ENCODE results near the gene EHF. TPM values are rescaled to one million over a fixed set of nuclear protein-coding genes. Genes with fewer than 3 reads are reported as not detected.
A peak's percentile ranks its signal among the peaks of the same experiment; 100 is the strongest.

Gene EHF
- total RNA-seq, 2 experiments from 2014 or later, result not detected

DNA sequence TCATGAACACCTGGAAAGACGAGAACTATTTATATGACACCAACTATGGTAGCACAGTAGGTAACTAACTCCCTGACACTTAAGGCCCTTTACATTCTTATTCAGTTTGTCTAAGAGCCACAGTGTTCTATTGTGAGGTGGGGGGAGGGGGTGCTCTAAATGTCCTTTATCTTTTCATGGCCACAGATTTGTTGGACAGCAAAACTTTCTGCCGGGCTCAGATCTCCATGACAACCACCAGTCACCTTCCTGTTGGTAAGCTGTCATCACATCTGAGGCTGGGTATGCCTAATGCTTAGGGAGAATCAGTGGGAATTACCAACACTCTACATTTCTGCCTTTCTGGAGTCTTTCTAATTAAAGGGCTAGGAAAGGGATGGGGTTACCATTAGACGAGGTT, 30.7 kb downstream of the EHF start:
- H3K27ac Mint-ChIP-seq, result no peak overlapping the region
- no peaks in the 10 kb centered on the region for H3K36me3 Mint-ChIP-seq (ENCODE audit: low read depth)
- no peak for DNase-seq
- CTCF ChIA-PET, result interaction anchor here (1.2 to 1.7 kb wide), 2 partner anchors 66 to 81 kb away, joined by 4 read pairs; no protein-coding TSS in a partner anchor
- H3K27me3 Mint-ChIP-seq (ENCODE audit: low read depth), result peaks cover 26% of the 10 kb centered on the region
- no peaks in the 10 kb centered on the region for H3K9me3 Mint-ChIP-seq
- intact Hi-C loops (cut with micrococcal nuclease), result loop anchor here (2.0 to 10.0 kb wide), 13 partner anchors 39 to 1829 kb away; partner anchors contain the start of genes CAT and ELF5
- peaks cover 43% of the 10 kb centered on the region for H3K4me1 Mint-ChIP-seq (ENCODE audit: low read depth)
- H3K4me3 Mint-ChIP-seq, result no peak overlapping the region

DNA sequence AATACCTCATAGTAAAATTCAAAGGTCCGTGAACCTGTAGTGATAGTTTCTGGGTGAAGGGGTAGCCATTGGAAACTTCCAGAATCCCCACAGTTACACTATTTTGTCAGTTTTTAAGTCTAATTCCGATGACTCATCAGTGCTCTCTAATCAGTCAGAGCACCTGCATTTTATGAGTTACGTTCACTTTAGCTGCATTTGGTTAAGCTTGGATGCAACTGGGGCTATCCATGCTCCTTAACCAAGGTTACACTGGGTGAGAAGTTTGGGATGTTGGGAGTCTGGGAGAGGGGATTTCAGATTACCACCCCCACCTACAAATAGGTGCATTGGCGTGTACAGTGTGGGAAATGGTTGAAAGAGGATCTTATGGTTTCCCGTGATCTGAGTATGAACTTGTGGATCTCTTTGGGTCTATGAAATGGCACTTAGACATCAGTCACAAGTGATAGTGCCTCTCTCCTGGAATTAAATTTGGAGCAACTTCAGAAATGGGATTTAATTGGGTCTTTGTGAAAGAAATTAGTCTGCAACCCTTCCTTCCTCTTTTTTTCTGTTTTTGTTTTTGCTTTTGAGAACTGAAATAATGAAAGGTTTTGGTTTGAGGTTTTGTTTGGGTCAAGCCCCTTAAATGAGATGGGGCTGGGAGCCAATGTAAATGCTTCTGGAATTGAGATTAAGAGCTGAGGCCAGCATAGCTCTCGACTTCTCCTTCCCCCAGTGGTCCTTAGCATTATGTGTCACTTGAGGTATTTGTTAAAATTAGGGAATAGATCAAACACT, 31.5 kb downstream of the EHF start:
- Mint-ChIP-seq H3K4me3 (no peak overlapping the region), H3K4me1 (ENCODE audit: low read depth) (peaks cover 43% of the 10 kb centered on the region), H3K27me3 (ENCODE audit: low read depth) (peaks cover 28% of the 10 kb centered on the region), H3K27ac (no peak overlapping the region), H3K9me3 (no peaks in the 10 kb centered on the region), H3K36me3 (ENCODE audit: low read depth) (no peaks in the 10 kb centered on the region)
- intact Hi-C loops (cut with micrococcal nuclease), result loop anchor here (5.0 to 10.0 kb wide), 9 partner anchors 40 to 1830 kb away; partner anchors contain the start of gene ELF5
- no peak for DNase-seq
- CTCF ChIA-PET, result interaction anchor here (0.6 to 1.2 kb wide), 2 partner anchors 20 to 82 kb away, joined by 3 to 4 read pairs; no protein-coding TSS in a partner anchor

DNA sequence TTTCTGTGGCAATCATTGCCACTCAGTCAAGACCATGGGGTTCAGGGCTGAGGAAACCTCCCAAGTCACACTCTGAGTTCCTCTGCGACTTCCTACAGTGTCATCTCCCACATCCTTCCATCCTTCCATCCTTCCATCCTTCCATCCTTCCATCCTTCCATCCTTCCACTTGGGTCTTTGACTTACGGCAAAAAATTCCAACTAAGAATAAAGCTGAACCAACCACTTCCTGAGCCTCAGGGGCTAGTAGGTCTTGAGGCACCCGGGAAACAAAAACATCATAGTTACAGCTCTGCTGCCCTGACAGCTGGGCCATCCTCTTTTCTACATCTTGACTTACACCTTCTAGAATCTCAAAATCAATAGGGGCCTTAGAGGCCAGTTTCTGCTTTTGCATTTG, 32.1 kb downstream of the EHF start:
- Mint-ChIP-seq H3K4me3 (no peak overlapping the region), H3K27me3 (ENCODE audit: low read depth) (peaks cover 27% of the 10 kb centered on the region), H3K9me3 (no peaks in the 10 kb centered on the region), H3K4me1 (ENCODE audit: low read depth) (peaks cover 43% of the 10 kb centered on the region), H3K36me3 (ENCODE audit: low read depth) (no peaks in the 10 kb centered on the region), H3K27ac (no peak overlapping the region)
- no peak for DNase-seq
- CTCF ChIA-PET, result interaction anchor here (0.6 to 1.7 kb wide), 3 partner anchors 21 to 87 kb away, joined by 3 to 4 read pairs (median 3); no protein-coding TSS in a partner anchor
- intact Hi-C loops (cut with micrococcal nuclease), result loop anchor here (5.0 to 10.0 kb wide), 9 partner anchors 41 to 1831 kb away; partner anchors contain the start of gene ELF5

DNA sequence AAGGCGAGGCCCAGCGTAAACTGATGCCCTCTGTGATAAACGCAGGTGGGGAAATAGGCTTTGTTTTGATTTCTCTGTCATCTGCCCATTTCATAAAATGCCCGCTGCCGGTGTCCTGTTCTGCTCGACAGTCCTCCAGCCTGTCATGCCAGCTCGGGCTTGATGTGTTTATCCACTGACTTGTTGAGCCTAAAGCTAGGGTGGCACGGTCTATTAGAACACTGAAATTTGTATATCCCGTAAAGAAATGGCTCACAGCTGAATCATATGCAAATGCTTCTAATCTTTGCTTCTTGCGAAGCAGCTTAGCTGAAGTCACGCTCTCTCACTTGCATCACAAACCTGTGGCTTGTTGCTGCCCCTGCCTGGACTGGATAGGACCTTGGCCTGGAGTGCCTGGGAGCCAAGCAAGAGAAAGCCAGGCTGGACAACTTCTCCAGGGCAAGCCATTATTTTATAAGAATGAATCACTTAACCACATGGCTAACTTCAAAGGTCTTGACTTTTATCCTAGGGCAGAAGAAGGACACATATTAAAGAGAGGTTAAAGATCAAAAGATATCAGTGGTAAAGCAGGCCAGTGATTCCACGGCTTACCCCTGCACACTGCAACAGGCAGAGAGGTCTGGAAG, 33.1 kb downstream of the EHF start:
- CTCF ChIA-PET, result interaction anchor here (0.9 to 1.7 kb wide), 2 partner anchors 67 to 88 kb away, joined by 3 to 4 read pairs; no protein-coding TSS in a partner anchor
- no peak overlapping the region for H3K4me3 Mint-ChIP-seq
- H3K4me1 Mint-ChIP-seq (ENCODE audit: low read depth), result peaks cover 43% of the 10 kb centered on the region
- DNase-seq, result peak; percentile 59
- peaks cover 31% of the 10 kb centered on the region for H3K27me3 Mint-ChIP-seq (ENCODE audit: low read depth)
- intact Hi-C loops (cut with micrococcal nuclease), result loop anchor here (1.0 to 10.0 kb wide), 10 partner anchors 42 to 1832 kb away; partner anchors contain the start of gene ELF5
- no peaks in the 10 kb centered on the region for H3K9me3 Mint-ChIP-seq
- no peak overlapping the region for H3K27ac Mint-ChIP-seq
- no peaks in the 10 kb centered on the region for H3K36me3 Mint-ChIP-seq (ENCODE audit: low read depth)

DNA sequence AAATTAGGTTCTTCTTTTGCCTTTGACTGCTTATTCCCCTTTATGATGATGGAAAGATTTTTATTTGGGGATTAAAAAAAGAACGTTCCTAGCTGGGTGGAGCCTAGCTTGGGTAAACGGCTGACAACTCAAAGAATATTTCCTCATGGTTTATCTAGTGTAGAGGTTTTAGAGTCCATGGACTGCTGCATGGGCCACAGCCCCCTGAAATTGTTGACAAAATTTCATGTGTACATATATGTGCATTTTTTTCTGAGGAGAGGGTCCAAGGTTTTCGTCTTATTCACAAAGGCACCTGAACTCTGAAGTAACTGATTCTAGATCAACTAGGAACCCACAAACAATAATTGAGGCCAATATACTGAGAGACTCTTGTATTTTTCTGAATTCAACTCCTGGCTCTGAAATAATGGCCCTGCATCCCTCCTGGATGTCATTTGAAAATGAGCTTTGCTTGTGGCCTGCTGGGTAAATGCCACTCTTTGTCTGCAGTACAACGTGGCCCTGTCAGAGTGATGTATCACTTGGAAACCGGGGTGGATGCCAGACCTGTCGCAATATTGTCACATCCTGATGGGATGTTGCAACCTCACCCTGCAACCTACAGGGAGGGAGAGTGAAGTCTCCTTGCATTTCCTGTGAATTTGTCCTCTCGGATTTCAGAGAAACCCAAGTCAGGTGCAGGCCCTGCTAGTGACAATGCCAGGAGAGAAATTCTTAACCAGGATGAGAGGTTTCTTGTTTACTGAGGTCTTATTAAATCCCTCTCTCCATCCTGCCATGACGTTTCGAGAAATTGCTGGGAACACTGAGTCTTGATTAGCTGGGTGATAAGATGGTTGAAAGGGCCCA, 33.8 kb downstream of the EHF start:
- intact Hi-C loops (cut with micrococcal nuclease), result loop anchor here (1.0 to 10.0 kb wide), 10 partner anchors 42 to 1832 kb away; partner anchors contain the start of gene ELF5
- H3K27me3 Mint-ChIP-seq (ENCODE audit: low read depth), result peaks cover 31% of the 10 kb centered on the region
- no peak overlapping the region for H3K27ac Mint-ChIP-seq

DNA sequence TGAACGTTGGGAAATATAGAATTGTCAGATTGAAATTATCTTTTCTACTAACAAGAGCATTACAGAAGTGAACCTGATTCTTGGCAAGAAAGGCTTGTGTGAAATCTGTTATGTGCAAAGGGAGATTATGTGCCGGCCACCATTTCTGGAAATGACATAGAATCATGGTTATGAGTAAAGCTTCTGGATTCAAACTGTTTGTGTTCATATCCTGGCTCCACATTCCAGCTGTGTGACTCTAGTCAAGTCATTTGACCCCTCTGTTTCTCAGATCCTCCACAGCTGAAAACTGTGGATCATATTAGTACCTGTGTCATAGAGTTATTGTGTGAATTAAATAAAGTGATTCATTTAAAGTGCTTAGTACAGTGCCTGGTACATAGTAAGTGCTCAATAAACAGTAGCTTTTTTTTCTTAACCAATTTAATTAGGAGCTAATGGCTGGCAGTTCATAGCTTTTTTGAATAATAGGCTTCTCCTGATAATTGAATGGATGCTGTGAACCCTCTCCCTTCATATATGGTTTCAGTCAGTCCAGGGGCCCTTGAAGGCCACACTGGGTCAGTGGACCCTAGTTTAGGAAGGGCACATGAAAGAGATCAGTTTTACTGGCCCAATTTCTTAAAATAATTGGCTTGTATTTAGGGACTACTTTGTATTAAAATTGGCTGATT, 34.6 kb downstream of the EHF start:
- Mint-ChIP-seq H3K36me3 (ENCODE audit: low read depth) (no peaks in the 10 kb centered on the region), H3K27me3 (ENCODE audit: low read depth) (peaks cover 31% of the 10 kb centered on the region), H3K27ac (no peak overlapping the region), H3K9me3 (no peaks in the 10 kb centered on the region), H3K4me3 (no peak overlapping the region), H3K4me1 (ENCODE audit: low read depth) (peaks cover 31% of the 10 kb centered on the region)
- no peak for DNase-seq
- intact Hi-C loops (cut with micrococcal nuclease), result loop anchor here (10.0 kb wide), 2 partner anchors 619 to 999 kb away; no protein-coding TSS in a partner anchor
- CTCF ChIA-PET, result no interaction called here

More for the DNA sequence above, 33.8 kb downstream of the EHF start:
- Mint-ChIP-seq H3K36me3 (ENCODE audit: low read depth) (no peaks in the 10 kb centered on the region), H3K9me3 (no peaks in the 10 kb centered on the region), H3K4me3 (no peak overlapping the region), H3K4me1 (ENCODE audit: low read depth) (peaks cover 37% of the 10 kb centered on the region)
- DNase-seq, result no peak
- CTCF ChIA-PET, result interaction anchor here (0.9 to 1.7 kb wide), 2 partner anchors 68 to 89 kb away, joined by 3 to 4 read pairs; no protein-coding TSS in a partner anchor

DNA sequence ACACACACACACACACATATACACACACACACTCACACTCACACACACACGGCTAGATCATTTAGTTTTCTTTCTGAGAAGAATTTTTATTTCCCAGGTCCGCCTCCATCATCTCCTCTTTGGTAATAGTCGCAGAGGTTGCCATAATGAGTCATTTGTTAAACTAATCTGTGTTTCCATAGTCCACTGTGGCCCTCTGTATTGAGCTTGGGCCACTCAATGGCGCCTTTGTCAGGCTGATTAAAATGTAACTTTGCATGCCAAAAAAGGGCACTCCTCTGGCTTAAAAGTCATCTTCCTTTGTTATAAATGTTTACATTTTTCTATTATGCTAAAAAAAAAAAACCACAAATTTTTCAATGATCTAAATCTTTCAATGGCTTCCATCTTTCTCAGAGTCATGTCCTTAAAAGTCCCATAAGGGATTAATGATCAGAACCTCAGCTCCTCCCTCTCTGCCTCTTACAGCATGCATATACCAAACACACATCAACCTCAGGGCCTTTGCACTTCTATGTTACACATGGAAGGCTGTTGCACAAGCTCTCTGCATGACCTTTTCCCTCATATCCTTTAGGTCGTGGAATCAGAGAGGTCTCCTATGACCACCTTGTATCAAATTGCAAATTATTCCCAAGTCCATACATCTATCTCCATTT, 35.3 kb downstream of the EHF start:
- CTCF ChIA-PET, result no interaction called here
- Mint-ChIP-seq H3K27me3 (ENCODE audit: low read depth) (peaks cover 31% of the 10 kb centered on the region), H3K27ac (no peak overlapping the region), H3K4me1 (ENCODE audit: low read depth) (peaks cover 25% of the 10 kb centered on the region), H3K36me3 (ENCODE audit: low read depth) (no peaks in the 10 kb centered on the region), H3K4me3 (no peak overlapping the region), H3K9me3 (no peaks in the 10 kb centered on the region)
- intact Hi-C loops (cut with micrococcal nuclease), result loop anchor here (10.0 kb wide), 2 partner anchors 619 to 999 kb away; no protein-coding TSS in a partner anchor
- no peak for DNase-seq

DNA sequence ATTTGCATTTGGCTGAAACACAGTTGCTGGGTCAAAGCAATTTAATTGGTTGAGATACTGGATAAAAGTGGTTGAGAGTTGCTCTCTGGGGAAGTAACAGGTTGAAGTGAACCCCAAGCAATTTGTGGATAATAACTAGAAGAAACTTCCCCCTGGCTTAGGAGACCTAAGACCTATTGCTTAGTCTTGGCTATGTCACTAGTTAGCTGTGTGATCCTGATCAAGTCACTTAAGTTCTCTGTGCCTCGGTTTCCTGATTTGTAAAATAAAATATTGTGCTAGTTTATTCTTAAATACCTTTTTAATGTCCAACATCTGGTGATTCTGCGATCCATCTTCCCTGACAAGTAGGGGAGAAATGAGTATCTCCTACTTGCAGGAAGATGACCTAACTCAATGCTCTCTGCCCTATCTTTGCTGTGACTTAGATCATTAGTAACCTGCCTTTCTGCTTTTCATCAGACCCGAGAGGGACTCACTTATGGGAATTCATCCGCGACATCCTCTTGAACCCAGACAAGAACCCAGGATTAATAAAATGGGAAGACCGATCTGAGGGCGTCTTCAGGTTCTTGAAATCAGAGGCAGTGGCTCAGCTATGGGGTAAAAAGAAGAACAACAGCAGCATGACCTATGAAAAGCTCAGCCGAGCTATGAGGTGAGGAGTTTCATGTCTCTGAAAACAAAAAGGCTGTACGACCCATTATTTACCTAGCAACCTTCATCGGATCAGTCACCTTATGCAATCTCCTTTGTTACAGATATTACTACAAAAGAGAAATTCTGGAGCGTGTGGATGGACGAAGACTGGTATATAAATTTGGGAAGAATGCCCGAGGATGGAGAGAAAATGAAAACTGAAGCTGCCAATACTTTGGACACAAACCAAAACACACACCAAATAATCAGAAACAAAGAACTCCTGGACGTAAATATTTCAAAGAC, 37.5 kb downstream of the EHF start:
- CTCF ChIA-PET, result no interaction called here
- Mint-ChIP-seq H3K9me3 (no peaks in the 10 kb centered on the region), H3K27ac (no peak overlapping the region), H3K4me1 (ENCODE audit: low read depth) (peaks cover 7% of the 10 kb centered on the region), H3K36me3 (ENCODE audit: low read depth) (no peaks in the 10 kb centered on the region), H3K27me3 (ENCODE audit: low read depth) (peaks cover 23% of the 10 kb centered on the region), H3K4me3 (no peak overlapping the region)
- DNase-seq, result no peak
- intact Hi-C loops (cut with micrococcal nuclease), result loop anchor here (10.0 kb wide), 2 partner anchors 616 to 996 kb away; no protein-coding TSS in a partner anchor

DNA sequence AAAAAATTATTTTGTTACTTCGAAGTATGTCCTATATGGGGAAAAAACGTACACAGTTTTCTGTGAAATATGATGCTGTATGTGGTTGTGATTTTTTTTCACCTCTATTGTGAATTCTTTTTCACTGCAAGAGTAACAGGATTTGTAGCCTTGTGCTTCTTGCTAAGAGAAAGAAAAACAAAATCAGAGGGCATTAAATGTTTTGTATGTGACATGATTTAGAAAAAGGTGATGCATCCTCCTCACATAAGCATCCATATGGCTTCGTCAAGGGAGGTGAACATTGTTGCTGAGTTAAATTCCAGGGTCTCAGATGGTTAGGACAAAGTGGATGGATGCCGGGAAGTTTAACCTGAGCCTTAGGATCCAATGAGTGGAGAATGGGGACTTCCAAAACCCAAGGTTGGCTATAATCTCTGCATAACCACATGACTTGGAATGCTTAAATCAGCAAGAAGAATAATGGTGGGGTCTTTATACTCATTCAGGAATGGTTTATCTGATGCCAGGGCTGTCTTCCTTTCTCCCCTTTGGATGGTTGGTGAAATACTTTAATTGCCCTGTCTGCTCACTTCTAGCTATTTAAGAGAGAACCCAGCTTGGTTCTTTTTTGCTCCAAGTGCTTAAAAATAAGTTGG, 38.3 kb downstream of the EHF start:
- intact Hi-C loops (cut with micrococcal nuclease), result loop anchor here (10.0 kb wide), 2 partner anchors 616 to 996 kb away; no protein-coding TSS in a partner anchor

More for the DNA sequence above, 38.3 kb downstream of the EHF start:
- Mint-ChIP-seq H3K9me3 (no peaks in the 10 kb centered on the region), H3K4me3 (no peak overlapping the region), H3K36me3 (ENCODE audit: low read depth) (no peaks in the 10 kb centered on the region), H3K27ac (no peak overlapping the region), H3K4me1 (ENCODE audit: low read depth) (peaks cover 2% of the 10 kb centered on the region), H3K27me3 (ENCODE audit: low read depth) (peaks cover 20% of the 10 kb centered on the region)
- CTCF ChIA-PET, result no interaction called here
- no peak for DNase-seq
